LNCAP (cell line): Measurements from ENCODE around the gene CASP8.
A peak's percentile ranks its signal among the peaks of the same experiment; 100 is the strongest.

Experiments
- TF ChIP-seq, protein P1 (sequence below): fragments of 450-650 bp; IDR thresholded peaks from 2 replicates; pipeline ENCODE4 v1.5.1; 2017; ENCODE audit warnings: mild to moderate bottlenecking

CASP8 gene

GRCh38 chr2:201228271-201228911 is 31.9 kb upstream of the CASP8 start:
- TF ChIP-seq, protein P1, sequence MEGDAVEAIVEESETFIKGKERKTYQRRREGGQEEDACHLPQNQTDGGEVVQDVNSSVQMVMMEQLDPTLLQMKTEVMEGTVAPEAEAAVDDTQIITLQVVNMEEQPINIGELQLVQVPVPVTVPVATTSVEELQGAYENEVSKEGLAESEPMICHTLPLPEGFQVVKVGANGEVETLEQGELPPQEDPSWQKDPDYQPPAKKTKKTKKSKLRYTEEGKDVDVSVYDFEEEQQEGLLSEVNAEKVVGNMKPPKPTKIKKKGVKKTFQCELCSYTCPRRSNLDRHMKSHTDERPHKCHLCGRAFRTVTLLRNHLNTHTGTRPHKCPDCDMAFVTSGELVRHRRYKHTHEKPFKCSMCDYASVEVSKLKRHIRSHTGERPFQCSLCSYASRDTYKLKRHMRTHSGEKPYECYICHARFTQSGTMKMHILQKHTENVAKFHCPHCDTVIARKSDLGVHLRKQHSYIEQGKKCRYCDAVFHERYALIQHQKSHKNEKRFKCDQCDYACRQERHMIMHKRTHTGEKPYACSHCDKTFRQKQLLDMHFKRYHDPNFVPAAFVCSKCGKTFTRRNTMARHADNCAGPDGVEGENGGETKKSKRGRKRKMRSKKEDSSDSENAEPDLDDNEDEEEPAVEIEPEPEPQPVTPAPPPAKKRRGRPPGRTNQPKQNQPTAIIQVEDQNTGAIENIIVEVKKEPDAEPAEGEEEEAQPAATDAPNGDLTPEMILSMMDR, result no peak

- TF ChIP-seq, protein P1, result no peak
Observed at GRCh38 chr2:201228912-201229290, 31.4 kb upstream of the CASP8 start.

DNA sequence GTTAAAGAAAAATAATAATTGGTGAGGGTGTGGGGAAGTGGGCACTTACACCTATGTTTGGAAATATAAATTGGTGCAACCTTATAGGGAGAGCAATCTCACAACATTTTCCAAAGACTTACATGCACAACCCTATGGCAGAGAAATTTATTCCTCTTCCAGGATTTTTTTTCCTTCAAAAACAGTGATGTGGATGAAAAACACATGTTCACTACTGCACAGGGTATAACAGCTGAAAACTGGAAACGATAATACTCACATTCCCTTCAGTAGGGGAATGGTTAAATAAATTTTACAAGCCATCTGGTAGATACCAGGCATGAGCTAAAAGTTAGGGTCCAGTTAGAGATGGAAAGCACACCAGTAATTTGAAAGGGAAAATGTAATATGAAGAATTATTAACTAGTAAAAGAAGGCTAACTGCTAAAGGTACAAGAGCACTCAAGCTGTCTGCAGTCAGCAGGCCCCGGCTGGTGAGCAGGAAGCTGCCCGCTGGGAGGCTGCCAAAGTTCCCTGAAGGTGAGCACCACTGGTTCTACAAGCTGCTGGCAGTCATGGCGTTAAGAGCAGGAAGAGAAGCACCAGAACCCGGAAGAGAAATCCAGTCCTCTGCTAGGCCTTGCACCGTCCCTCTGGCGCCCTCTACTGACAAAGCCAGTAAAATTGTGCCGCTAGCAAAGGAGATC is 28.4 kb upstream of the CASP8 start:
- TF ChIP-seq, protein P1, result peak; percentile 86

DNA sequence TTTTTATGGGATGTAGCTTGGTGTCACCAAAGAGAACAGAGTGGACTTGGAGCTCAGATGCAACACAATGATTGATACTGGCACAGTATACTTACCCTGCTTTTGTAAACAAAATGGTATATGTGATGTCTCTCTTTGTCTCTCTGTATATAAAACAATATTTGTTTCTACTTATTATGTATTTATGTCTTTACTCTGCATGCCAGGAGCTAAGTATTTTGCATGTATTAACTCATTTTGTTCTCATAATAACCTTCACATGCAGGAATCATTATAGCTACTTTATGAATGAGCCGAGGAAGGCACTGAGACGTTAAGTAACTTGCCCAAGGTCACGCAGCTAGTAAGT is 27.9 kb upstream of the CASP8 start:
- TF ChIP-seq, protein P1, result no peak; the same call in 1 of the 2 replicates

DNA sequence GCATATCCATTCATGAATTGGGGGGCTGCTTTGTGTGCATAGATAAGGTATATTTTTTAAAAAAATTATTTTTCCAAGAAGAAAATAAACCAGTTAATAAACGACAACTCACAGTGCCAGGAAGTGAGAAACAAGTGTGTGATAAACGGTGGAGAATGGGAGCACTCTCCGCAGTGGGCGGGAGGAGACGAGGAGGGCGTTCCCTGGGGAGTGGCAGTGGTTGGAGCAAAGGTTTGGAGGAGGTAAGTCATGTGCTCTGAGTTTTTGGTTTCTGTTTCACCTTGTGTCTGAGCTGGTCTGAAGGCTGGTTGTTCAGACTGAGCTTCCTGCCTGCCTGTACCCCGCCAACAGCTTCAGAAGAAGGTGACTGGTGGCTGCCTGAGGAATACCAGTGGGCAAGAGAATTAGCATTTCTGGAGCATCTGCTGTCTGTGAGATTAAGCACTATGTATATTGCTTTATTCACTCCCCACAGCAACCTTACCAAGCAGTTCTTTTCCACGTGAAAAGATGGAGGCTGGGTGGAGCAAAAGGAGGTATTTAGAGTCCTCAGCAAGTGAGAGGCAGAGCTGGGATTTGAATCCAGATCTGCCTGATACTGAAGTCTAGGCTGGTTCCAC is 27.0 kb upstream of the CASP8 start:
- TF ChIP-seq, protein P1, result no peak

DNA sequence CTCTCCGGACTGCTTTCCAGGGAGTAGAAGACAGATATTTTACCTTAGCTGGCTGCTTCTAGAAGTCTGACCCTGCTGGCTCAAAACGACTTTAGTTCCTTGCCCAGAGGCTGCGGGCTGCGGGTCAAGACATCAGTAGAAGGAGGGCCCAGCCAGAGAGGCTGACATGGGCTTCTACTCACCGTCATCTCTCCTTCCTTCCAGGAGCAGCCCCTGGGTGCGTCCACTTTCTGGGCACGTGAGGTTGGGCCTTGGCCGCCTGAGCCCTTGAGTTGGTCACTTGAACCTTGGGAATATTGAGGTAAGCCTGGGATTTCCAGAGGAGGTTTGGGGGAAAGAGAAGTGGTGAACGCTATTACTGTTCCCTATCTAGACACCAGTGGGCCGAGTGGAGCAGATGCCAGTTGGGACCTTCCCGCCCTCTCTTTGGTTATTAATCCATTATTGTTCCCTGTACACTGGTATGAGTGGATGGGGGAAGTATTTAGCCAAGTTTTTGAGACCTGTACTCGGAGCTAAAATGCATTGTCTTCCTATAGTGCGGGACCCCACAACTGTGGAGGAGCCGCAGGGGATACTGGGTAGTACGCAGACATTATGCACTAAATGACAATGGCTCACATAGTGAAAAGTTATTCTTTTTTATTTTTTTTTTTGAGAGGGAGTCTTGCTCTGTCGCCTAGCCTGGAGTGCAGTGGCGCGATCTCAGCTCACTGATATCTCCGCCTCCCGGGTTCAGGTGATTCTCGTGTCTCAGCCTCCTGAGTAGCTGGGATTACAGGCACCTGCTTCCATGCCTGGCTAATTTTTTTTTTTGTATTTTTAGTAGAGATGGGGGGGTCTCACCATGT is 26.3 kb upstream of the CASP8 start:
- TF ChIP-seq, protein P1, result no peak

GRCh38 chr2:201234663-201235135 is 25.6 kb upstream of the CASP8 start:
- TF ChIP-seq, protein P1, result no peak
